Mucosa of stomach (tissue), 1 donor: ENCODE measurements around the gene NASP.

Experiments used
- H3K27me3 ChIP-seq: one replicate; pipeline ENCODE4 v1.7.0; 2013; ENCODE audit warnings: mild to moderate bottlenecking, low read length; ENCODE audit not compliant: control insufficient read depth, insufficient read depth
- H3K36me3 ChIP-seq: one replicate; pipeline ENCODE4 v1.7.0; 2013; ENCODE audit warnings: low read length; ENCODE audit not compliant: control insufficient read depth, insufficient read depth
- H3K4me1 ChIP-seq: one replicate; pipeline ENCODE4 v1.7.0; 2013; ENCODE audit warnings: mild to moderate bottlenecking, low read length; ENCODE audit not compliant: control insufficient read depth, insufficient read depth
- H3K4me3 ChIP-seq: one replicate; pipeline ENCODE4 v1.7.0; 2013; ENCODE audit warnings: low read length
- H3K9ac ChIP-seq: one replicate; pipeline ENCODE4 v1.7.0; 2013; ENCODE audit warnings: mild to moderate bottlenecking, low read length, moderate library complexity
- H3K9me3 ChIP-seq: one replicate; pipeline ENCODE4 v1.7.0; 2013; ENCODE audit warnings: mild to moderate bottlenecking, low read length, moderate library complexity; ENCODE audit not compliant: control insufficient read depth
- donor health status: Pancreatic carcinoma.

Gene NASP

DNA sequence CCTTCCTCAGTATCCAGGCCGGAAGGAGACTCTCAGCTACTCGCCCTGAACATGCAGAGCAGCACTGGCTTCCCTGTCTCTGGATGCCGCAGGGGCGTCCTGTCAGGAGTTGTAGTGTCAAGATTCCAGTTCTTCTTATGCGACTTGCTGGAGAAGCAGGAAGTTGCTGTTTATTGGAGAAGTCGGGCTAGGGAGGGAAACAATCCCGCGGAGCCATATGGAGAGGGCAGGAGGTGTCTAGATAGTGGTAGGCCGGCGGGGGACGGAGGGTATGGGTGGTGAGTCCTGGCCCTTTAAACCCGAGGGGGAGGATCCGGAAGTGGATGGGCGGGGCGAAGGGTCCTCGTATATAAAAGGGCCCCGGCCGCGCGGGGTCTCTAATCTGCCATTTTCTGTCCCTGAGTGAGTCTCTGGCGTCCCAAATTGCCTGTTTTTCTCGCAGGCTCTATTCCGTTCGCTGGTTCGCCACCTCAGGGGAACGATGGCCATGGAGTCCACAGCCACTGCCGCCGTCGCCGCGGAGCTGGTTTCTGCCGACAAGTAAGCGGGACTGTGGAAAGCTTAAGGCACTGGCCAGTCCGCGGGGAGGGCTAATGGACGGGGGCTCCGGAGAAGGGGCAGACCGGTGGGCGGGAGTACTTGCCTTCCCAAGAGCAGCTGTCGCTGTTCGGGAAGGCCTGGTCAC is at the start of gene NASP:
Gene NASP (plus strand): TSS at position 376 of the 685 bp plus-strand sequence. CDS start 106 bp downstream, at position 482.
- H3K4me1 ChIP-seq, result peaks cover 21% of the 10 kb centered on the region
- H3K9ac ChIP-seq, result peak within 1 kb of the TSS; percentile 88
- H3K27me3 ChIP-seq, result no peaks in the 10 kb centered on the region
- H3K9me3 ChIP-seq, result no peaks in the 10 kb centered on the region
- H3K36me3 ChIP-seq, result no peaks in the 10 kb centered on the region
- peak within 1 kb of the TSS; percentile 86 for H3K4me3 ChIP-seq

GRCh38 chr1:45535988-45536766 is 47.7 kb upstream of the NASP start:
- H3K36me3 ChIP-seq, result no peaks in the 10 kb centered on the region

GRCh38 chr1:45536886-45537285 is 47.0 kb upstream of the NASP start:
- Histone ChIP-seq H3K9me3 (no peaks in the 10 kb centered on the region), H3K4me1 (peaks cover 3% of the 10 kb centered on the region), H3K9ac (no peak overlapping the region), H3K36me3 (no peaks in the 10 kb centered on the region), H3K4me3 (no peak overlapping the region), H3K27me3 (no peaks in the 10 kb centered on the region)

More at GRCh38 chr1:45535988-45536766, 47.7 kb upstream of the NASP start:
- no peak overlapping the region for H3K9ac ChIP-seq
- no peak overlapping the region for H3K4me3 ChIP-seq
- no peaks in the 10 kb centered on the region for H3K4me1 ChIP-seq
- H3K27me3 ChIP-seq, result no peaks in the 10 kb centered on the region
- H3K9me3 ChIP-seq, result no peaks in the 10 kb centered on the region

GRCh38 chr1:45541193-45541592 is 42.6 kb upstream of the NASP start:
- H3K4me3 ChIP-seq, result no peak overlapping the region
- no peaks in the 10 kb centered on the region for H3K36me3 ChIP-seq
- no peaks in the 10 kb centered on the region for H3K9me3 ChIP-seq
- peaks cover 29% of the 10 kb centered on the region for H3K4me1 ChIP-seq
- H3K9ac ChIP-seq, result no peak overlapping the region
- no peaks in the 10 kb centered on the region for H3K27me3 ChIP-seq

- Histone ChIP-seq H3K9ac (no peak overlapping the region), H3K36me3 (no peaks in the 10 kb centered on the region), H3K4me1 (peaks cover 29% of the 10 kb centered on the region), H3K4me3 (no peak overlapping the region), H3K9me3 (no peaks in the 10 kb centered on the region), H3K27me3 (no peaks in the 10 kb centered on the region)
Measured at GRCh38 chr1:45542591-45542990, 41.2 kb upstream of the NASP start.

- H3K4me1 ChIP-seq, result peaks cover 29% of the 10 kb centered on the region
- H3K9ac ChIP-seq, result no peak overlapping the region
- no peaks in the 10 kb centered on the region for H3K27me3 ChIP-seq
- no peaks in the 10 kb centered on the region for H3K9me3 ChIP-seq
- no peak overlapping the region for H3K4me3 ChIP-seq
- H3K36me3 ChIP-seq, result no peaks in the 10 kb centered on the region
Measured at GRCh38 chr1:45543581-45544417, 40.0 kb upstream of the NASP start.

DNA sequence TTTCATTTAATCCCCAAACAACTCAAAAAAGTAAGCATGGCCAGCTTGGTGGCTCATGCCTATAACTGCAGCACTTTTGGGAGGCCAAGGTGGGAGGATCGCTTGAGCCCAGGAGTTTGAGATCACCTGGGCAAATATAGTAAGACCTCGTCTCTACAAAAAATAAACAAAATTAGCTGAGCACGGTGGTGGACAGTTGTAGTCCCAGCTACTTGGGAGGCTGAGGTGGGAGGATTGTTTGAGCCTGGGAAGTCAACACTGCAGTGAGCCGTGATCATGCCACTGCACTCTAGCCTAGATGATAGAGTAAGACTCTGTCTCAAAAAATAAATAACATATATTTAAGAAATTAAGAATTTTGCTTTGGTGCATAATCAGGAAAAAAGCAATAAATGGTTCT is 39.3 kb upstream of the NASP start:
- peaks cover 29% of the 10 kb centered on the region for H3K4me1 ChIP-seq
- H3K4me3 ChIP-seq, result no peak overlapping the region
- H3K9me3 ChIP-seq, result no peaks in the 10 kb centered on the region
- no peaks in the 10 kb centered on the region for H3K27me3 ChIP-seq
- no peak overlapping the region for H3K9ac ChIP-seq
- H3K36me3 ChIP-seq, result no peaks in the 10 kb centered on the region

- Histone ChIP-seq H3K4me1 (peaks cover 31% of the 10 kb centered on the region), H3K36me3 (no peaks in the 10 kb centered on the region), H3K9ac (no peak overlapping the region), H3K27me3 (no peaks in the 10 kb centered on the region), H3K9me3 (no peaks in the 10 kb centered on the region), H3K4me3 (no peak overlapping the region)
Measured at GRCh38 chr1:45545019-45545493, 38.8 kb upstream of the NASP start.

DNA sequence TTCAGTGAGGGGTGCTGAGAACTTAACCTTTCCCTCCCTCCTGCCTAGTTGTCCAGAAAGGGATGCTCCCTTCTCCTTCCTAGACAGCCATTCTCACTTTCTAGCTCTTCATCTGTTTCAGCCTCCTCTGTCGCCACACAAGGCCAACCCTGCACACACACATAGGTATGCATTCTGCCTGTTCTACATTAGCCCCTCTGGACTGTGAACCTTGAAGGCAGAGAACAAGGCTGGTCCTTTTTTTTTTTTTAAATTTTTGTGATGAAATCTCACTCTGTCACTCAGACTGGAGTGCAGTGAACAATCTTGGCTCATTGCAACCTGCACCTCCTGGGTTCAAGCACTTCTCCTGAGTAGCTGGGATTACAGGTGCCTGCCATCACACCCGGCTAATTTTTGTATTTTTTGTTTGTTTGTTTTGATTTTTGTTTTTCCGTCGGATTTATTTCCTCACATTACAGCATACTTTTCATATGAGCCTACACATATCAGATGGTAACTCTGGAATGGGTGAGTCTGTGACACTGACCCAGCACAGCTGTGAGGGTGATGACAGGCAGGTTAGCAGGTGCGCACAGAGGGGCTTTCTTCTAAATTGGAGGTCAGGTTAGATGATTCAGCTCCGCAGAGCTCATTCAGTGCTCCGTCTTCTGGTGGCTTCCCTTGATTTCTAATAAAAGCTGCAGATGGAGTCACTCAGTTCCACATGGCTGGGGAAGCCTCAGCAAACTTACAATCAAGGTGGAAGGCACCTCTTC is 38.1 kb upstream of the NASP start:
- Histone ChIP-seq H3K4me1 (peaks cover 35% of the 10 kb centered on the region), H3K27me3 (no peaks in the 10 kb centered on the region), H3K36me3 (no peaks in the 10 kb centered on the region), H3K9ac (no peak overlapping the region), H3K4me3 (no peak overlapping the region), H3K9me3 (no peaks in the 10 kb centered on the region)

DNA sequence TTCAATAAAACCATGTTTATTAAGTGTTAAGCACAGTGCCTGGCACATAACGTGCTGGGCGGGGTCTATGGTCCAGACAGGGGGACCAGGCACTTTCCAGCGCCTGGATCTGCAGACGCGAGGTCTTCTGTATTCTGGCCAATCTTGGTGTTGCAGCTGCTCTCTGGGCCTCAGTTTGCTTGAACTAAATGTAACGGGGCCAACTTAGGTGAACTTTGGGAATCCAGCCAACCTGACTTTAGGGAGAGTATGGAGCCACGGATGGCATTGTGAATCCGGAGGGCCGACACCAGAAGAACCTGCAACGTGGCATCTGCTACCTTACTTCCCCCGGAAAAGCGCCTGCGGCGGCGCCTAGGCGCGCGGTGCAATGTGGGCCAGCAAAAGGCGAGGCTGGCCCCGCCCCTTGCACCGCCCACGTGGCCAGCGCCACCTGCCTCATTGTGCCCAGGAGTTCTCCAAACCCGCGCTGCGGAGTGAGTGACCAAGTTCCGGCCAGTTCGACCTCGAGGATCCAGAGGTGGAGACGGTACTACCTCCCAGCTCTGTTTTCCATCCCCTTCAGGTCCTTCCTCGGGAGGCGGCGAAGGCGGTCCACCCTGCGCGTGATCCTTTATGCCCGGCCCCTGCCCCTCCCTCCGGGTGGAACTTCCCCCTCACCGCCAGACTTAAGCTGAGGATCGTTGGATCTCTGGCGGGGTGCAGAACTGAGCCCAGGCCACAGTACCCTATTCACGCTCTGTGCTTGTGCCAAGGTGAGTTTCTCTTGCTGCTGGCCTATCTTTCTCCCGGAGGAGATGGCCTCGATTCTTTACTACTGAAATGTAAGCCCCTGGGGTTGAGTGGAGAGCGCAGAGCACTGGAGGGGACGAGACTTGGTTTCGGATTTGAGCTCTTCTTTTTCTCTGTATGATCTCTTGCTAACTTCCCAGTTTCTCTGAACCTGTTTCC is 33.2 kb upstream of the NASP start, which contains the start of gene AKR1A1:
Gene AKR1A1 (plus strand): TSS at position 426 of the 951 bp plus-strand sequence. CDS start 10,969 bp downstream, outside the sequence.
- Histone ChIP-seq H3K36me3 (no peaks in the 10 kb centered on the region), H3K9me3 (no peaks in the 10 kb centered on the region), H3K9ac (peak within 1 kb of the TSS; percentile 84), H3K4me3 (peak within 1 kb of the TSS; percentile 83), H3K4me1 (peaks cover 28% of the 10 kb centered on the region), H3K27me3 (no peaks in the 10 kb centered on the region)
